ENCODE results near the gene ARIH1.
"Not testable (repeated sequence)": the region's sequence is repeated elsewhere in the genome, so short reads cannot be mapped to it uniquely, and the experiment has no call there.

Gene ARIH1

GRCh38 chr15:72473614-72474465 is at the start of gene ARIH1:
Gene ARIH1 (plus strand): TSS chr15:72474330. CDS start chr15:72474640, 310 bp downstream.
- Histone ChIP-seq H3K36me3 (ENCODE audit: control insufficient read depth, insufficient read depth, low read length) (no peaks in the 10 kb centered on the region), H3K4me1 (ENCODE audit: control insufficient read depth, insufficient read depth, low read length) (peaks cover 18% of the 10 kb centered on the region), H3K9ac (ENCODE audit: low read length) (peak within 1 kb of the TSS; percentile 100), H3K9me3 (ENCODE audit: control insufficient read depth, low read length) (no peaks in the 10 kb centered on the region), H3K4me3 (ENCODE audit: low read length) (peak within 1 kb of the TSS; percentile 90), H3K27me3 (ENCODE audit: control insufficient read depth, insufficient read depth, low read length) (no peaks in the 10 kb centered on the region)

GRCh38 chr15:72426753-72427152 is 47.4 kb upstream of the ARIH1 start:
- no peak overlapping the region for H3K4me3 ChIP-seq (ENCODE audit: low read length)
- H3K9ac ChIP-seq (ENCODE audit: low read length) = no peak overlapping the region
- no peaks in the 10 kb centered on the region for H3K36me3 ChIP-seq (ENCODE audit: control insufficient read depth, insufficient read depth, low read length)
- no peaks in the 10 kb centered on the region for H3K9me3 ChIP-seq (ENCODE audit: control insufficient read depth, low read length)
- no peaks in the 10 kb centered on the region for H3K4me1 ChIP-seq (ENCODE audit: control insufficient read depth, insufficient read depth, low read length)
- no peaks in the 10 kb centered on the region for H3K27me3 ChIP-seq (ENCODE audit: control insufficient read depth, insufficient read depth, low read length)

- no peaks in the 10 kb centered on the region for H3K9me3 ChIP-seq (ENCODE audit: control insufficient read depth, low read length)
- no peak overlapping the region for H3K4me3 ChIP-seq (ENCODE audit: low read length)
- no peaks in the 10 kb centered on the region for H3K36me3 ChIP-seq (ENCODE audit: control insufficient read depth, insufficient read depth, low read length)
- no peaks in the 10 kb centered on the region for H3K27me3 ChIP-seq (ENCODE audit: control insufficient read depth, insufficient read depth, low read length)
- no peaks in the 10 kb centered on the region for H3K4me1 ChIP-seq (ENCODE audit: control insufficient read depth, insufficient read depth, low read length)
- no peak overlapping the region for H3K9ac ChIP-seq (ENCODE audit: low read length)
These were observed 36.3 kb upstream of the ARIH1 start for GRCh38 chr15:72437650-72438316.

GRCh38 chr15:72442848-72443247 is 31.3 kb upstream of the ARIH1 start:
- not testable (repeated sequence) for H3K36me3 ChIP-seq (ENCODE audit: control insufficient read depth, insufficient read depth, low read length); H3K9me3 ChIP-seq (ENCODE audit: control insufficient read depth, low read length); H3K4me3 ChIP-seq (ENCODE audit: low read length); H3K27me3 ChIP-seq (ENCODE audit: control insufficient read depth, insufficient read depth, low read length); H3K9ac ChIP-seq (ENCODE audit: low read length); H3K4me1 ChIP-seq (ENCODE audit: control insufficient read depth, insufficient read depth, low read length)

GRCh38 chr15:72445426-72445825 is 28.7 kb upstream of the ARIH1 start:
- H3K36me3 ChIP-seq (ENCODE audit: control insufficient read depth, insufficient read depth, low read length) = no peaks in the 10 kb centered on the region
- H3K9ac ChIP-seq (ENCODE audit: low read length) = no peak overlapping the region
- no peaks in the 10 kb centered on the region for H3K4me1 ChIP-seq (ENCODE audit: control insufficient read depth, insufficient read depth, low read length)
- no peak overlapping the region for H3K4me3 ChIP-seq (ENCODE audit: low read length)
- H3K27me3 ChIP-seq (ENCODE audit: control insufficient read depth, insufficient read depth, low read length) = no peaks in the 10 kb centered on the region
- H3K9me3 ChIP-seq (ENCODE audit: control insufficient read depth, low read length) = no peaks in the 10 kb centered on the region

GRCh38 chr15:72450805-72451204 is 23.3 kb upstream of the ARIH1 start:
- no peaks in the 10 kb centered on the region for H3K36me3 ChIP-seq (ENCODE audit: control insufficient read depth, insufficient read depth, low read length)
- H3K4me1 ChIP-seq (ENCODE audit: control insufficient read depth, insufficient read depth, low read length) = no peaks in the 10 kb centered on the region
- H3K9me3 ChIP-seq (ENCODE audit: control insufficient read depth, low read length) = no peaks in the 10 kb centered on the region
- H3K9ac ChIP-seq (ENCODE audit: low read length) = no peak overlapping the region
- no peaks in the 10 kb centered on the region for H3K27me3 ChIP-seq (ENCODE audit: control insufficient read depth, insufficient read depth, low read length)
- H3K4me3 ChIP-seq (ENCODE audit: low read length) = no peak overlapping the region

- Histone ChIP-seq H3K9ac (ENCODE audit: low read length) (no peak overlapping the region), H3K4me3 (ENCODE audit: low read length) (no peak overlapping the region), H3K4me1 (ENCODE audit: control insufficient read depth, insufficient read depth, low read length) (no peaks in the 10 kb centered on the region), H3K9me3 (ENCODE audit: control insufficient read depth, low read length) (no peaks in the 10 kb centered on the region), H3K27me3 (ENCODE audit: control insufficient read depth, insufficient read depth, low read length) (no peaks in the 10 kb centered on the region), H3K36me3 (ENCODE audit: control insufficient read depth, insufficient read depth, low read length) (no peaks in the 10 kb centered on the region)
These were observed 22.9 kb upstream of the ARIH1 start for GRCh38 chr15:72451224-72451623.

- Histone ChIP-seq H3K9me3 (ENCODE audit: control insufficient read depth, low read length) (no peaks in the 10 kb centered on the region), H3K4me3 (ENCODE audit: low read length) (no peak overlapping the region), H3K27me3 (ENCODE audit: control insufficient read depth, insufficient read depth, low read length) (no peaks in the 10 kb centered on the region), H3K36me3 (ENCODE audit: control insufficient read depth, insufficient read depth, low read length) (no peaks in the 10 kb centered on the region), H3K4me1 (ENCODE audit: control insufficient read depth, insufficient read depth, low read length) (no peaks in the 10 kb centered on the region), H3K9ac (ENCODE audit: low read length) (no peak overlapping the region)
These were observed 17.4 kb upstream of the ARIH1 start for GRCh38 chr15:72456684-72457083.

GRCh38 chr15:72460402-72460801 is 13.7 kb upstream of the ARIH1 start:
- Histone ChIP-seq H3K9me3 (ENCODE audit: control insufficient read depth, low read length) (no peaks in the 10 kb centered on the region), H3K27me3 (ENCODE audit: control insufficient read depth, insufficient read depth, low read length) (no peaks in the 10 kb centered on the region)

GRCh38 chr15:72463702-72464101 is 10.4 kb upstream of the ARIH1 start:
- Histone ChIP-seq H3K9ac (ENCODE audit: low read length) (no peak overlapping the region), H3K27me3 (ENCODE audit: control insufficient read depth, insufficient read depth, low read length) (no peaks in the 10 kb centered on the region), H3K4me1 (ENCODE audit: control insufficient read depth, insufficient read depth, low read length) (no peaks in the 10 kb centered on the region), H3K4me3 (ENCODE audit: low read length) (no peak overlapping the region), H3K9me3 (ENCODE audit: control insufficient read depth, low read length) (no peaks in the 10 kb centered on the region), H3K36me3 (ENCODE audit: control insufficient read depth, insufficient read depth, low read length) (no peaks in the 10 kb centered on the region)

More at GRCh38 chr15:72460402-72460801, 13.7 kb upstream of the ARIH1 start:
- Histone ChIP-seq H3K9ac (ENCODE audit: low read length) (no peak overlapping the region), H3K4me3 (ENCODE audit: low read length) (no peak overlapping the region), H3K36me3 (ENCODE audit: control insufficient read depth, insufficient read depth, low read length) (no peaks in the 10 kb centered on the region), H3K4me1 (ENCODE audit: control insufficient read depth, insufficient read depth, low read length) (no peaks in the 10 kb centered on the region)

GRCh38 chr15:72464251-72464650 is 9.9 kb upstream of the ARIH1 start:
- Histone ChIP-seq H3K4me3 (ENCODE audit: low read length) (no peak overlapping the region), H3K9me3 (ENCODE audit: control insufficient read depth, low read length) (no peaks in the 10 kb centered on the region), H3K9ac (ENCODE audit: low read length) (no peak overlapping the region), H3K36me3 (ENCODE audit: control insufficient read depth, insufficient read depth, low read length) (no peaks in the 10 kb centered on the region), H3K4me1 (ENCODE audit: control insufficient read depth, insufficient read depth, low read length) (no peaks in the 10 kb centered on the region), H3K27me3 (ENCODE audit: control insufficient read depth, insufficient read depth, low read length) (no peaks in the 10 kb centered on the region)

- H3K4me3 ChIP-seq (ENCODE audit: low read length) = no peak overlapping the region
- peaks cover 3% of the 10 kb centered on the region for H3K4me1 ChIP-seq (ENCODE audit: control insufficient read depth, insufficient read depth, low read length)
- H3K9me3 ChIP-seq (ENCODE audit: control insufficient read depth, low read length) = no peaks in the 10 kb centered on the region
- H3K36me3 ChIP-seq (ENCODE audit: control insufficient read depth, insufficient read depth, low read length) = no peaks in the 10 kb centered on the region
- no peaks in the 10 kb centered on the region for H3K27me3 ChIP-seq (ENCODE audit: control insufficient read depth, insufficient read depth, low read length)
- H3K9ac ChIP-seq (ENCODE audit: low read length) = no peak overlapping the region
These were observed 6.0 kb upstream of the ARIH1 start for GRCh38 chr15:72468103-72468502.
